ENCODE results near the gene ADPRH. TPM values are rescaled to one million over a fixed set of nuclear protein-coding genes. Genes with fewer than 3 reads are reported as not detected.

The ADPRH gene
- total RNA-seq, 1 experiment from 2014 or later = 0.69 TPM

DNA sequence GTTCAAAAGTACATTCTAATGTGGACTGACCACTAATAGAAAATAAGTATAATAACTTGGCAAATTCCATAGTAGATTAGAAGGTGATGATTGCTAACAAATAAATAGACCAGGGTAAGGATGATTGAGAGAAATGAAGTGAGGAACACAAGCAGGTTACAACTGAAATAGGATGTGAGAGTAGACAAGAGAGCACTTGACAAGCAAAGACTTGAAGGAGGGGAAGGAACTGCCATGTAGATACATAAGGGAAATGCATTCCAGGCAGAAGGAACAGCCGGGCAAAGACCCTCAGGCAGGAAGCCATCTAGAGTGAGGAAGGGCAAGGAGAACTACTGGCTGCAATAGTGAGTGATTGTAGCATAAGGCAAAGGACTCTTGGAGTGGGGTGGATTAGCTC is 23.4 kb downstream of the ADPRH start:
- Histone ChIP-seq H3K9me3 (0 out of 2 replicates have a peak, but pooled peaks cover 2% of the 10 kb centered on the region), H3K27me3 (no peaks in the 10 kb centered on the region), H3K4me3 (no peak overlapping the region), H3K36me3 (no peaks in the 10 kb centered on the region)
- no peak for DNase-seq

DNA sequence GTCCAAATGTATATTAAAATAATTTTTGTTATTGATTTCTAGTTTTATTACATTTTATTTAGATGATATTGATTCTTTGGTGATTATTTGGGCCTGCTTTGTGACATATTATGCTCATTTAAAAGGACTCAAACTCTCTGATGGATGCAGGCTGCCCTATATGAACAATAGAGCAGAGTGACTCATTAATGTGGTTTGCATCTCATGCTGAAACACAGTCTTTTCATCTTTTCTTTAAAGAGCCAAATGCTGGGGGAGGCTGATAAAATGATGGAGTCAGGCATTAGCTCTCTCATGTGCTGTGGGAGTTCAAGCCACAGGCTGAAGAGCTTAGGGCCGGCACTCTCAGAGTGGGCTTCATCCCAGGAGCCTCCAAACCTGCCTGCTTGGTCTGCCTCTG is 25.6 kb downstream of the ADPRH start:
- Histone ChIP-seq H3K4me3 (no peak overlapping the region), H3K27me3 (no peaks in the 10 kb centered on the region), H3K36me3 (no peaks in the 10 kb centered on the region), H3K9me3 (0 out of 2 replicates have a peak, but pooled peaks cover 2% of the 10 kb centered on the region)
- no peak for DNase-seq

DNA sequence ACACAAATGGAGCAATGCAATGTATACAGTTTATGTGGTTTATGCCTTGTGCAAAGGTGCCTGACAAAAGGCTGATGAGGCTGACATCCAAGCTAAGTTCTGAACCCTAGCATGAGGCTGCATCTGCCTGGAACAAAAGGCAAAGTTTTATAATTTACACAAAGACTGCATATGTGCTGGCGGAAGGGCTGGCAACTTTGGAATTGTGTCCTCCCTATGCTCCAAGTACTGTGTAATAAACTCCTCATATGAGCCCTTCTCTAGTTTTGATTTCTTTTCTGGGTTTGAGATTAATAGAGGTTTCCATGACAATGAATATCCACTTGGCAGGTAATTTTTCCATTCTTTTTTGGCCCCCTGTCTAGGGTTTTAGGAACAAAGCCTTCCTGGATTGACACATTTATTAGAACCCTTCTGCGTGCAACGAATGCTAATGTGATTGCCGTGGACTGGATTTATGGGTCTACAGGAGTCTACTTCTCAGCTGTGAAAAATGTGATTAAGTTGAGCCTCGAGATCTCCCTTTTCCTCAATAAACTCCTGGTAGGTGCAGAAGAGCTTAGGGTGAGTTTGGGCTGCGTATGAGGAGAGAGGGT is 29.2 kb downstream of the ADPRH start:
- H3K27me3 ChIP-seq = no peaks in the 10 kb centered on the region
- no peaks in the 10 kb centered on the region for H3K36me3 ChIP-seq
- H3K4me3 ChIP-seq = no peak overlapping the region
- 0 out of 2 replicates have a peak, but pooled peaks cover 2% of the 10 kb centered on the region for H3K9me3 ChIP-seq
- DNase-seq = no peak

DNA sequence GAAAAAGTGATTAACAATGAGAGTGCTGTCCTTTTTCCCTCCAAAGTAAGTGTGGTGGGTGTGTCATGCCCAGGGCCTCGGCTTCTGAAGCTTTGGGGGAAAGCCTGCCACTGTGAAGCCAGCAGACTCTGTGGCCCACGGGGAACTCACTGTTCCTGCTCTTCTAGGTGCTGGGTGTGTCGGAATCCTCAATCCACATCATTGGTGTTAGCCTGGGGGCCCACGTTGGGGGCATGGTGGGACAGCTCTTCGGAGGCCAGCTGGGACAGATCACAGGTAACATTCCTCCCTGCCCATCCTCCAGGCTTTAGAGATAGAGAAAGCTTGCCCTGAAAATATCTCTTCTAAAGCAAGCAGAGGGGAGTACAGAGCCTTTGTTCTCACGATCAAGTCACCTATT is 30.0 kb downstream of the ADPRH start:
- Histone ChIP-seq H3K4me3 (no peak overlapping the region), H3K9me3 (0 out of 2 replicates have a peak, but pooled peaks cover 2% of the 10 kb centered on the region), H3K36me3 (no peaks in the 10 kb centered on the region), H3K27me3 (no peaks in the 10 kb centered on the region)
- no peak for DNase-seq

DNA sequence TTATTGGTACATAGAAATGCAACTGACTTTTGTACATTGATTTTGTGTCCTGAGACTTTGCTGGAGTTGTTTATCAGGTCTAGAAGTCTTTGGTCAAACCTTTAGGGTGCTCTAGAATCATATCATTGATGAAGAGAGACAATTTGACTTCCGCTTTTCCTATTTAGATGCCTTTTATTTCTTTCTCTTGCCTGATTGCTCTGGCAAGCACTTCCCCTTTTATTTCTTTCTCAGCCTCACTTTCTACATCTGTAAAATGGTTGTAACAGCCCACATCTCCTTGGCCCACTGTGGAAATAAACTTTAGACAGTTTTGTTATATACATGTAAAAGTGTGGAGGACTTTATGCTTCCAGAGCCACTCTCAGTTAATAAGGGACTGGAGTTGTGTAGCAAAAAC is 32.4 kb downstream of the ADPRH start:
- no peak for DNase-seq
- Histone ChIP-seq H3K9me3 (0 out of 2 replicates have a peak, but pooled peaks cover 2% of the 10 kb centered on the region), H3K4me3 (no peak overlapping the region), H3K27me3 (no peaks in the 10 kb centered on the region), H3K36me3 (no peaks in the 10 kb centered on the region)

DNA sequence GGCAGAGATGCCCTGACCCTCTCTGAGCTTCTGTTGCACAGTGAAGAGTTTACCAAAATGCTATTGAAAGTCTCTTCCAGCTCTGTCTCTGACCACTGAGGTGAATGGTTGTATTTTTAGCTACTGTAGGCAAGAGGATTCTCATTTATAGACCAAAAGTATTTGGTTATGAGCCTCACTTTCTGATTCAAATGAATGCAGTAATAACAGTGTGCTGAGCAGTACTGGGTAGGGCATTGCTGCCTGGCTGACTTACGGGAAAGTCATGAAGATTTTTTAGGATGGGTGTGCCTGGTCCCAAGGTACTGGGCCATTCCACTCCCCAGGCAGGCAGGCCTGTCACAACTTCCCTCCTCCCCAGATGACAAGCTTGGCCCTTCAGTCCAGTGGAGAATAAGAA is 33.9 kb downstream of the ADPRH start:
- H3K4me3 ChIP-seq = no peak overlapping the region
- H3K36me3 ChIP-seq = no peaks in the 10 kb centered on the region
- no peak for DNase-seq
- no peaks in the 10 kb centered on the region for H3K9me3 ChIP-seq
- no peaks in the 10 kb centered on the region for H3K27me3 ChIP-seq

DNA sequence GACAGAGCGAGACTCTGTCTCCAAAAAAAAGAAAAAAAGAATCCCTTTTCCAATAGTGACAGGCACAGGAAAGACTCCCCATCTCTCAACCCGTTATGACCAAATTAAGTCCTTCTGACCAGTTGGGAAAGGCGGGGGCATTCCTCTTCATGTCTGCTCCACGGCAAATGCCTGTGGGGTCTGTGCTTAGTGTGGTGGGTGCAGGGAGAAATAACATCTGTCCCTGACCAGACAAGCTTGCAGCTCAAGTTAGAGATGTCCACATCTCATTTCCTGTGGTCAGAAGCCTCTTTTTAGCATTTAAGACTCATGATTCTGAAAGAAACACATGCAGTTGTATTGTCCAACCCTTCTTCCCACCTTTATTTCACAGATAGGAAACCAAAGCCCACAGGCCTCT is 34.6 kb downstream of the ADPRH start:
- DNase-seq = no peak
- Histone ChIP-seq H3K36me3 (no peaks in the 10 kb centered on the region), H3K27me3 (no peaks in the 10 kb centered on the region), H3K4me3 (no peak overlapping the region), H3K9me3 (no peaks in the 10 kb centered on the region)

DNA sequence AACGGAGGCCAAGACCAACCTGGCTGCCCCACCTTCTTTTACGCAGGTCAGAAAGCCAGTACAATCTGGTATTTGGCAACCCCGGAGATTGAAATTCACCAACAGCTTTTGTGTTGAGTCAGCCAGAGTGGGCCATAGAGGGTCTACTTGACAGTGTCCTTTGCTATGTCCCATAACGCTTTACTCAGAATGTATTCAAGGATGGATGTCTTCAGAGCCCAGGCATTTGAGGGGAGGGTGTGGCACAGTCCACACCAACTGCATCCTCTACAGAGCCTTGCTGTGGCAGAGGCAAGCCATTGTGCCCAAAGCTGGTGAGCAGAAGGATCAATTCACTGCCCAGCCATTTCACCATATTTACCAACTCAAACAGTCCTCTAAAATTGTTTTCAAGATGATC is 36.8 kb downstream of the ADPRH start:
- H3K36me3 ChIP-seq = no peaks in the 10 kb centered on the region
- DNase-seq = no peak
- H3K4me3 ChIP-seq = no peak overlapping the region
- no peaks in the 10 kb centered on the region for H3K27me3 ChIP-seq
- H3K9me3 ChIP-seq = no peaks in the 10 kb centered on the region

DNA sequence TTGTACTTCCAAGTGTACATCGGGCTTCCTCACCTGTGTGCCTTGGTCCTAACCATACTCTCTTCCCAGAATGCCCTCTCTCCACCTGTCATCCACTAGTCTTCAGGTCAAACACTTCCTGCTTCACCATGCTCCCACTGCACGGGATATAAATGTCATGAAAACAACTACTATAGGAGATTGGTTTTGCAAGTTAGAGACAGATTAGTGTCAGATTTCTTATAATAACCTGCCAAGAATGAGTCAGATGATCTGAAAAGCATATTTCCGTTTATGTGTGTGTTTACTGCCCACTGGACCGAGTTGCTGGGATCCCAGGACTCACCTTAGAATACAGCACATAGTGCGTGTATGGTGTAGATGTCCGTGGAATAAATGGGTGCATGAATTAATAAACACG is 39.8 kb downstream of the ADPRH start:
- Histone ChIP-seq H3K4me3 (no peak overlapping the region), H3K36me3 (no peaks in the 10 kb centered on the region), H3K9me3 (no peaks in the 10 kb centered on the region), H3K27me3 (no peaks in the 10 kb centered on the region)
- DNase-seq = no peak

DNA sequence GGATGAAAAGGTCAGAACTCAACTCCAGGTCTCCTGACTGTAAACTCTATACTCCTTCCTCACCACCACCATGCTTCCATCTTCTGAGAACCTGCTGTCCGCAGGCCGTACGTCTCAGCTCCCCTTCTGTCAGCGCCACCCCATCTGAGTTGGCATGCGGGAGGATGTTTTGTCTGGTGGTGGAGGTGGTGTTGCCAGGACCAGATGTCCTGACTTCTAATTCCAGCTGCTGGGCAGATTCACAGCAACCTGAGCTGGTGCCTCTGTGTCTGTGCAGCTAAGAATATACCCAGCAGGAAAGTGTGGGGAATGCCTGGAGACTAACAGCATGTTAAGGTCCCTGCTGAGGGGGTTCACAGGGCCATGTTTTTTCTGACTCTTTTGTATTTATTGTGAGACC is 41.6 kb downstream of the ADPRH start:
- no peaks in the 10 kb centered on the region for H3K36me3 ChIP-seq
- H3K9me3 ChIP-seq = no peaks in the 10 kb centered on the region
- DNase-seq = no peak
- H3K4me3 ChIP-seq = no peak overlapping the region
- H3K27me3 ChIP-seq = no peaks in the 10 kb centered on the region

DNA sequence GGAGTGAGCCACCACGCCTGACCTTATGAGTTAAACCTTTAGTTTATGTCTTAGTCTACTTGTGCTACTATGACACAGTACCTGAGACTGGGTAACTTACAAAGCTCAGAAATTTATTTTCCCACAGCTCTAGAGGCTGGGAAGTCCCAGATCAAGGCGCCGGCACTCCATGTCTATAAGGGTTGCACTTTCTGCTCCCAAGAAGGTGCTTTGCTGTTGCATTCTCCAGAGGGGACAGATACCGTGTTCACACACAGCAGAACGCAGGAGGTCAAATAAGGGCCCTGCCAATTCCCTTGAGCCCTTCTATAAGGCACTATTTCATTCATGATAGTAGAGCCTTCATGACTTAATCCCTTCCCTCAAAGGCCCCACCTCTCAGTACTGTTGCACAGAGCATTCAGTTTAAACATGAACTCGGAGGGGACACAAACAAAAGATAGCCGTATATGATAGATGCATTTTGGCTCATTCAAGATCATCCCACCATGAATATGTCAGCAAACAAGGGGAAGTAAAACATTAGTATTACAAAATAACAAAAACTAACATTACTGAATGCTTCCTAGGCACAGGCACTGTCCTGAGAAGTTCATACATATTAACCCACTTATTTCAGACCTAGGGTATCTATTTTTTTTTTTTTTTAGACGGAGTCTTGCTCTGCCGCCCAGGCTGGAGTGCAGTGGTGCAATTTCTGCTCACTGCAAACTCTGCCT is 44.9 kb downstream of the ADPRH start:
- H3K4me3 ChIP-seq = no peak overlapping the region
- H3K36me3 ChIP-seq = no peaks in the 10 kb centered on the region
- no peak for DNase-seq
- no peaks in the 10 kb centered on the region for H3K27me3 ChIP-seq
- no peaks in the 10 kb centered on the region for H3K9me3 ChIP-seq

DNA sequence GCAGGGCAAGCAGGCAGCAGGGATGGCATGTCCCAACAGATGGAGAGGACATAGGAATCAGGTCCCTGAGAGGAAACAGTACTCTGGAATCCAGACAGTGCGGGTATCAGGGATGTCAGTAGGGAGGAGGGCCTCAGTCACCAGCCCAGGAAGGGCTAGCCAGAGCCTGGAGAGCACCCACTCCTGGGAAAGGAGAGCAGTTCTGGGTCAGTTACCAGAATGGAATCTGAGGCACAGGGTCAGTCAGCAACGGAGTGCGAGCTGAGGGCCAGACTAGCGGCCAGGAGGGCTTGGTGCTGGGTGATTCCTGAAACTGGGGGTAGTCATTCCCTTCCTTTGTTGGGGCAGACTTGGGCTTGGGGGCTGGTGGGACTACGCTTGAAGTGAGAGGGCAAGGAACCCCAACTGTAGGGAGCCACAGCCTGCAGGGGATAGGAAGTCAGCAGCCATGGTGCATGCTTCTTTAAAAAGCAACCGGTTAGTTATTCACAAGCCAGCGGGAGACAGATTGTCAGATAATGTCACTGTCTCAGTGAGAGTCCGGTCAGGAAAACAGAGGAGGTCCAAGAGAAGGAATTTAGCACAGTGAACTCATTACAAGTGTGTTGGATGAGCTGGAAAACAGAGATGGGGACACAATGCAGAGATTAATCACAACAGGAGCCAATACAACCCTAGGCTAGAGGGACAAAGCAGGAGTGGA is 46.3 kb downstream of the ADPRH start:
- H3K4me3 ChIP-seq = no peak overlapping the region
- H3K36me3 ChIP-seq = no peaks in the 10 kb centered on the region
- H3K27me3 ChIP-seq = no peaks in the 10 kb centered on the region
- H3K9me3 ChIP-seq = no peaks in the 10 kb centered on the region
- no peak for DNase-seq

DNA sequence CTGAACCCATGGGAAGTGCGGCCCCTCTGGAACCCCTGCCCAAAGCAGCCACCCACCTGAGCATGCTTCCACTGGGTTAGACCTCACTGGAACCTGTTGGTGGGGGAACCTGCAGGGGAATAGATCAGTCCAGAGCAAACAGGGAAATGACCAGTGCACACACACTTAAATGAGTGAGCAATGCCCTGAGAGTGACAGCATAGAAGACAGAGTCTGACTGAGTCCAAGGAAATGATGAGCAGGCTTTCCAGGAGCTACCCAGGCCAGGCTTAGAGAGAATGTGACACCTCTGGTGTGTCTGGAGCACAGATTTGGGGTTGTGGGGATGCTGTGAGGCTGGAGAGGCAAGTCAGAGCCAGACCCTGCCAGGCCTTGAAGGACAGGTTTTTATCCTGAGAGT is 46.9 kb downstream of the ADPRH start:
- no peak for DNase-seq
- H3K9me3 ChIP-seq = no peaks in the 10 kb centered on the region

DNA sequence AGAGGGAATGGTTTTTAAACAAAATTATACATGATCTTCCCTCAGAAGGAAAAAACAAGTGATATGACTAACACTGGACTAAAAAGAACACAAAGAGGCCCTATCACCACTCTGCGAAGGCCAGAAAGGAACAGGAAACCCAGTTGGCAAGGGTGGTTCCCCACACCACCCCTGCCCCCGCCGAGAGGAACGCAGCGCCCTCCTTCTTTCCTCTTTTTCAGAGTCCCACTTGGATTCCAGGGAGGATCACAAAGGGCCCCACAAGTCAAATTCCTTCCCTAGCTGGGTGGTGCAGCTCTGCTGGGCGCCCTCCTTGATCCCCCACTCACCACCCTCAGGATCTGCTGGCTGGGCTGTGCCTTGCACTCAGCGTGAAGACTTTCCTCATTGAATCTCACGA is 48.2 kb downstream of the ADPRH start:
- no peaks in the 10 kb centered on the region for H3K9me3 ChIP-seq
- DNase-seq = no peak
- no peaks in the 10 kb centered on the region for H3K27me3 ChIP-seq
- no peak overlapping the region for H3K4me3 ChIP-seq
- no peaks in the 10 kb centered on the region for H3K36me3 ChIP-seq

More for the DNA sequence above, 46.9 kb downstream of the ADPRH start:
- Histone ChIP-seq H3K36me3 (no peaks in the 10 kb centered on the region), H3K4me3 (no peak overlapping the region), H3K27me3 (no peaks in the 10 kb centered on the region)

DNA sequence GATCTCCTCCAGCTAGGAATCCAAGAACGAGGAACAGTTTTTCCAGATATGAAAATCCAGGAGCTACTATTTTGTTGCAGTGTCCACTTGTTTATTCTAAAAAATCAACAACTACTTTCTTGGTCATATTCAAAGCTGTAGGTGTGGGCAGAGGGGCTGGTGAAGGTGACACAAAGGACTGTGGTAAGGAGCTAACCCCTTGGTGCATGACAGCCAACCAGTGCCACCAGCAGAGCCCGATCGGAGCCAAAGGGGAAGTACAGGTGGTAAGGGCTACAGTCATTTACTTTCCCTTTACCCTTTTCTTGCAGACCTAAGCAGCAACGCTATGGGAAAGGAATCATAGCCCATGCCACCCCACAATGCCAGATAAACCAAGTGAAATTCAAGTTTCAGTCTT is 49.1 kb downstream of the ADPRH start:
- Histone ChIP-seq H3K4me3 (no peak overlapping the region), H3K27me3 (no peaks in the 10 kb centered on the region), H3K9me3 (no peaks in the 10 kb centered on the region), H3K36me3 (no peaks in the 10 kb centered on the region)
- no peak for DNase-seq

DNA sequence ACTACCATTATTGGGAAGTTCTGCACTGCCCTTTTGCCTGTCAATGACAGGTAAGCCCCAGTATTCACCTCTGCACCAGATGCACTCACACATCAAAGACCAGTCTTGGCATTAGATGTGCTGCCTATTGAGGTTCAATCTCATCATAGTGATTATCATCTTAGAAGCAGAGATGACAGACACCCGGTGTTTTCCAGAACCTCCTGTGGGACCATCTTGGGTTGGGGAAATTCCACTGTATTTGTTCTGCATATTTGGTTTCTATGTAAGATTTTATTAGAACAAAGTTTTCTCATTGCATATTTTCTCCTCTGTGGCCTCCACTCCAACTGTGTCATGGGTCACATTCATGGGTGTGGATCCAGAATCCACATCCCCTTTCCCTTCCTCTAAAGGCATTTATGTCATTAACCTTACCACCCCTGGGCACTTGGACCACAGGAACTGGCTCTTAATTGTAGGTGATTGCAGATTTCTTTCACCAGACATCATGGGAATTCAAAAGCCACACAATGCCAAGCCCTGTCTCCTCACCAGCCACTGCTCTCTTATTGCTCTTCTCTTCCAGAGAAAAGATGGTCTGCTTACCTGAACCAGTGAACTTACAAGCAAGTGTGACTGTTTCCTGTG is 49.6 kb downstream of the ADPRH start:
- H3K9me3 ChIP-seq = no peaks in the 10 kb centered on the region
- no peaks in the 10 kb centered on the region for H3K27me3 ChIP-seq
- H3K36me3 ChIP-seq = no peaks in the 10 kb centered on the region
- no peak overlapping the region for H3K4me3 ChIP-seq
- no peak for DNase-seq

DNA sequence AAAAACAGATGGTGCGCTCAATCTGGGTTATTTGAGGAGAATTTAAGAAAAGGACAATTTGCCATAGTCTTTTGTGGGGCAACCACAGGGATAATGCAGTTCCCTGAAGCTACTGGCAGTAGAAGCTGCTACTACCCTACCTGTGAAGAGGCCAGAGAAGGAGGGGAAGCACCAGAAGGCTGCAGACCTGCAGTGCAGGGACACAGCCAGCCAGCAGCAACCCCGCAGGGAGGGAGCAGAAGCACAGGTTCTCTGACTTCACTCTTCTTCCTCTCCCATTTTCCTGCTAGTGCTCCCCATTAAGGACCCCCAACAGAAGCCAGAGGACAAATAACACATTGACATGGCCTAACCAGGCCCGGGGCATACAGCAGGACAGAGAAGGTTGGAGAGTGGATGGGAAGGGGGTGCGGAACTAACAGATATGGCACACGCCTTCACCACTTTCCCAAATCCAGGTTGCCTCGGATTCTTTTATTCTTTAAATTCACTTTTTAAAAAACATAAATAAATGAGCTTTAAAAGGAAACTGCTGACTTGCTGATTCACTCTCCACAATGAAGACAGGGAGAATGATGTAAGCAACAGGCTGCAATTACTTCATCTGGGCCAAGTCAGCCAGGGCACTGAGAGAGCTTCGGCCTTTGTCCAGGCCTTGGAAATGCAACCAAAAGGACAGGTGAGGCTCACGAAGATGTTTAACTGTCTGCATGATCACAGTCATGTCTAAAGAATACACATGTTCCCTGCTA is 51.0 kb downstream of the ADPRH start:
- no peaks in the 10 kb centered on the region for H3K9me3 ChIP-seq
- peak; percentile 41 for DNase-seq

More for the DNA sequence above, 51.0 kb downstream of the ADPRH start:
- Histone ChIP-seq H3K4me3 (no peak overlapping the region), H3K27me3 (no peaks in the 10 kb centered on the region), H3K36me3 (no peaks in the 10 kb centered on the region)

Data from MG63 (cell line).